GM12878 (cell line): ENCODE measurements around the gene SLC35F2. TPM values are rescaled to one million over a fixed set of nuclear protein-coding genes. Genes with fewer than 3 reads are reported as not detected.

Experiments used
- ATAC-seq: fragments of 200-7000 bp; cut with Tn5 transposase; 3 replicates; pipeline ENCODE4 v1.9.1; 2020; ENCODE audit warnings: mild to moderate bottlenecking, moderate library complexity
- Bru-seq: library from RNA; stranded (reverse); fragments of 400-500 nt; gene quantifications from one replicate; lab custom pipeline; 2021; lab: Mats Ljungman, UMichigan
- BruChase-seq, 2 experiments: library from RNA; stranded (reverse); fragments of 400-500 nt; gene quantifications; one replicate each; lab custom pipeline; 2021; lab: Mats Ljungman, UMichigan
- BruUV-seq: library from RNA; stranded (reverse); fragments of 400-500 nt; replicated peaks from 2 replicates; lab custom pipeline; 2021; lab: Mats Ljungman, UMichigan
- CTCF ChIA-PET: fragments of 300-600 bp; sonication (Branson Sonifier 250); formaldehyde crosslinking; extraction: SDS; loops from one replicate; lab custom pipeline; 2021; ENCODE audit warnings: inconsistent platforms; lab: Yijun Ruan, JAX
- POLR2A ChIA-PET: fragments of 350-600 bp; formaldehyde crosslinking; extraction: SDS; loops from one replicate; lab custom pipeline; 2021; ENCODE audit warnings: inconsistent platforms; lab: Charles Lee
- RAD21 ChIA-PET: fragments of 300-600 bp; sonication (Branson Sonifier 250); formaldehyde crosslinking; loops from one replicate; lab custom pipeline; 2023; ENCODE audit warnings: antibody characterized with exemption; ENCODE audit not compliant: unreplicated experiment; lab: Charles Lee
- SMC1A ChIA-PET: fragments of 300-600 bp; sonication (Branson Sonifier 250); formaldehyde crosslinking; loops from one replicate; lab custom pipeline; 2023; ENCODE audit not compliant: unreplicated experiment, uncharacterized antibody; lab: Charles Lee
- DNase-seq: peaks from one replicate; pipeline ENCODE4 v3.0.0-alpha.2; 2011; ENCODE audit warnings: low read depth, low spot score
- FAIRE-seq: peaks from 3 replicates; lab custom pipeline; 2011; peaks lifted over from hg19 to GRCh38; lab: Jason Lieb, UNC
- H2AFZ ChIP-seq: 2 replicates; pipeline ENCODE4 v1.6.0; 2011; ENCODE audit warnings: low read depth, low read length, control low read depth; ENCODE audit not compliant: control insufficient read depth
- H3K27ac ChIP-seq: 2 replicates; pipeline ENCODE4 v1.5.1; 2011; ENCODE audit warnings: control low read depth; ENCODE audit not compliant: control insufficient read depth, insufficient read depth
- H3K27me3 ChIP-seq, 2 experiments: replicated peaks in 1 of 2; 2 replicates each; pipeline versions ENCODE4 v1.6.0 to v1.6.1; 2011; ENCODE audit warnings: low read length in 1 of 2; ENCODE audit not compliant: control insufficient read depth in 2 of 2, insufficient read depth in 2 of 2
- H3K36me3 ChIP-seq, 2 experiments: 2 replicates each; pipeline ENCODE4 v1.5.1; 2011; ENCODE audit warnings: low read length in 1 of 2; ENCODE audit not compliant: control insufficient read depth in 2 of 2, insufficient read depth in 2 of 2
- H3K4me1 ChIP-seq: 2 replicates; pipeline ENCODE4 v1.6.1; 2011; ENCODE audit warnings: mild to moderate bottlenecking, low read length, moderate library complexity, mixed read lengths; ENCODE audit not compliant: control insufficient read depth, insufficient read depth
- H3K4me2 ChIP-seq: 2 replicates; pipeline ENCODE4 v1.6.0; 2011; ENCODE audit warnings: control low read depth; ENCODE audit not compliant: control insufficient read depth, insufficient read depth
- H3K4me3 ChIP-seq: fragments of 200-600 bp; sonication (generic); 2 replicates; pipeline ENCODE4 v1.5.1; 2016
- H3K79me2 ChIP-seq: 2 replicates; pipeline ENCODE4 v1.6.0; 2011; ENCODE audit warnings: low read length; ENCODE audit not compliant: control insufficient read depth, insufficient read depth
- H3K9ac ChIP-seq: 2 replicates; pipeline ENCODE4 v1.8.0; 2011; ENCODE audit warnings: low read length, control low read depth, mixed read lengths; ENCODE audit not compliant: control insufficient read depth, insufficient read depth
- H3K9me3 ChIP-seq: replicated peaks from 3 replicates; pipeline ENCODE4 v1.5.1; 2011; ENCODE audit warnings: mild to moderate bottlenecking, low read length; ENCODE audit not compliant: control insufficient read depth, insufficient read depth
- H4K20me1 ChIP-seq: 2 replicates; pipeline ENCODE4 v1.6.0; 2011; ENCODE audit not compliant: control insufficient read depth, insufficient read depth
- BHLHE40 ChIP-seq, 2 experiments: fragments of 450-650 bp in 1 of 2; IDR thresholded peaks; 2 replicates each; pipeline ENCODE4 v1.6.1; 2011 to 2017; ENCODE audit warnings: low read depth in 2 of 2, borderline replicate concordance in 1 of 2, improper control_type of control experiment in 1 of 2, low read length in 1 of 2, mild to moderate bottlenecking in 1 of 2
- CREB1 ChIP-seq: IDR thresholded peaks from 2 replicates; pipeline ENCODE4 v1.6.1; 2012; ENCODE audit warnings: low read depth, mild to moderate bottlenecking, inconsistent platforms
- DPF2 ChIP-seq: fragments of 450-650 bp; IDR thresholded peaks from 2 replicates; pipeline ENCODE4 v1.6.1; 2017; ENCODE audit warnings: mild to moderate bottlenecking
- EGR1 ChIP-seq, 2 experiments: IDR thresholded peaks; 1 replicate in 1 of 2; 2 replicates in 1 of 2; pipeline ENCODE4 v1.6.1; 2011 to 2012; ENCODE audit warnings: low read depth in 2 of 2, low read length in 2 of 2, borderline replicate concordance in 1 of 2, mild to moderate bottlenecking in 1 of 2, moderate library complexity in 1 of 2
- EP300 ChIP-seq, 2 experiments: fragments of 150-350 bp in 1 of 2; IDR thresholded peaks; 2 replicates each; pipeline ENCODE4 v1.6.1; 2011 to 2012; ENCODE audit warnings: low read depth in 2 of 2, low read length in 2 of 2, borderline replicate concordance in 1 of 2, improper control_type of control experiment in 1 of 2, inconsistent platforms in 1 of 2; ENCODE audit not compliant: control insufficient read depth in 1 of 2
- IRF4 ChIP-seq: IDR thresholded peaks from 2 replicates; pipeline ENCODE4 v1.6.1; 2011; ENCODE audit warnings: low read depth, low read length
- MAX ChIP-seq: IDR thresholded peaks from 2 replicates; pipeline ENCODE4 v1.6.1; 2012; ENCODE audit warnings: low read depth, low read length, improper control_type of control experiment
- MYB ChIP-seq: fragments of 150-350 bp; IDR thresholded peaks from 2 replicates; pipeline ENCODE4 v1.6.1; 2014; ENCODE audit warnings: mild to moderate bottlenecking, low read depth, low read length, borderline replicate concordance
- MYC ChIP-seq: IDR thresholded peaks from 2 replicates; pipeline ENCODE4 v1.6.1; 2011; ENCODE audit warnings: mild to moderate bottlenecking, low read length, moderate library complexity, inconsistent platforms; ENCODE audit not compliant: insufficient read depth, insufficient replicate concordance, insufficient read length, severe bottlenecking
- PAX5 ChIP-seq: IDR thresholded peaks from 2 replicates; pipeline ENCODE4 v1.6.1; 2011; ENCODE audit warnings: low read depth, low read length, borderline replicate concordance
- POLR2AphosphoS5 ChIP-seq: IDR thresholded peaks from 2 replicates; pipeline ENCODE4 v1.6.1; 2011; ENCODE audit warnings: mild to moderate bottlenecking, low read length, inconsistent platforms
- RB1 ChIP-seq: fragments of 450-650 bp; formaldehyde crosslinking; IDR thresholded peaks from 2 replicates; pipeline ENCODE4 v1.6.1; 2017; ENCODE audit warnings: mild to moderate bottlenecking, borderline replicate concordance
- SMARCA5 ChIP-seq: fragments of 450-650 bp; IDR thresholded peaks from 2 replicates; pipeline ENCODE4 v1.6.1; 2017; ENCODE audit warnings: mild to moderate bottlenecking
- SPI1 ChIP-seq: IDR thresholded peaks from 2 replicates; pipeline ENCODE4 v1.6.1; 2011; ENCODE audit warnings: low read depth, mild to moderate bottlenecking, low read length, moderate library complexity, borderline replicate concordance; ENCODE audit not compliant: insufficient read depth
- SREBF2 ChIP-seq: IDR thresholded peaks from 2 replicates; pipeline ENCODE4 v1.6.1; 2012; ENCODE audit warnings: mild to moderate bottlenecking, low read length
- ZZZ3 ChIP-seq: IDR thresholded peaks from 2 replicates; pipeline ENCODE4 v1.6.1; 2011; ENCODE audit warnings: low read depth; ENCODE audit not compliant: control insufficient read depth, insufficient read length
- whole genome bisulfite sequencing: methylation state at CpG from one replicate; pipeline ENCODE4 v1.1.6; 2016; ENCODE audit warnings: low lambda C conversion rate; ENCODE audit not compliant: insufficient replicate concordance, insufficient coverage; ENCODE audit errors: missing lambda C conversion rate; 5-methylcytosine and 5-hydroxymethylcytosine counted together
- in situ Hi-C: fragments of 300-500 bp; cut with MboI; formaldehyde crosslinking; loops from 9 replicates; pipeline ENCODE4 v1.14.3; 2018; ENCODE audit warnings: mixed read lengths
- intact Hi-C: fragments of 100-400 bp; cut with micrococcal nuclease; formaldehyde crosslinking; loops from one replicate; pipeline ENCODE4 v1.14.2; 2022; ENCODE audit not compliant: unreplicated experiment
- long read RNA-seq, 2 experiments: library from polyadenylated mRNA; unstranded; transcript quantifications; one replicate each; pipeline ENCODE4 v2.0.0, GENCODE V29; 2019 to 2020
- polyA minus RNA-seq, 3 experiments: library from RNA; depleted of rRNA, polyadenylated mRNA; stranded (reverse); fragments of >200 nt; gene quantifications; 2 replicates each; pipeline ENCODE4 v1.2.3, GENCODE V29; 2011
- polyA plus RNA-seq, 11 experiments: library from polyadenylated mRNA; depleted of rRNA in 4 of 11; unstranded in 6 of 11; stranded (reverse) in 5 of 11; fragments of >200 nt; fragmentation: Nextera tagmentation in 4 of 11; fragmentation: Illumina TruSeq in 1 of 11; extraction: Ambion mirVana in 4 of 11; extraction: Trizol in 1 of 11; gene quantifications; 1 replicate in 1 of 11; 2 replicates in 10 of 11; pipeline versions ENCODE4 v1.2.1 to v1.2.3, GENCODE V29; 2011 to 2016; ENCODE audit warnings: inconsistent platforms in 2 of 11, missing spikeins in 2 of 11, low read depth in 1 of 11
- total RNA-seq, 4 experiments: library from RNA; depleted of rRNA in 3 of 4; stranded (reverse); fragments of >200 nt in 3 of 4; fragmentation: Illumina TruSeq in 1 of 4; extraction: Trizol in 1 of 4; gene quantifications; 2 replicates each; pipeline versions ENCODE4 v1.2.1 to v1.2.3, GENCODE V29; 2013 to 2021

Gene SLC35F2
- 40.2 and 41.6 TPM in 2 replicates for total RNA-seq (2013; cell fraction: nucleolus; rRNA removed)
- total RNA-seq (2014; rRNA removed): 42.1 and 45.7 TPM in 2 replicates
- 37.5 and 41.6 TPM in 2 replicates for total RNA-seq (2014; rRNA removed; fragmentation: Illumina TruSeq; extraction: Trizol)
- total RNA-seq (2021): 33.4 and 33.9 TPM in 2 replicates
- polyA plus RNA-seq (2011; ENCODE audit: low read depth): 15.7 TPM
- polyA plus RNA-seq (2011; rRNA removed): 44.9 and 46.4 TPM in 2 replicates
- 39.2 and 41.4 TPM in 2 replicates for polyA plus RNA-seq (2011; cell fraction: cytosol; rRNA removed)
- 24.0 and 24.5 TPM in 2 replicates for polyA plus RNA-seq (2011; cell fraction: nucleus; rRNA removed)
- 19.2 and 22.1 TPM in 2 replicates for polyA plus RNA-seq (2012)
- polyA plus RNA-seq (2014; fragmentation: Illumina TruSeq; extraction: Trizol): 38.6 and 39.3 TPM in 2 replicates
- polyA plus RNA-seq (2014; fragmentation: Nextera tagmentation; extraction: Ambion mirVana): 10 to 100 TPM; 15.2 to 25.8 TPM
- 28.5 and 29.4 TPM in 2 replicates for polyA plus RNA-seq (2014; rRNA removed)
- polyA plus RNA-seq (2016; fragmentation: Nextera tagmentation; extraction: Ambion mirVana): 10 to 100 TPM; 48.0 to 48.8 TPM
- 86.7 and 119 TPM in 2 replicates for polyA minus RNA-seq (2011; rRNA and poly(A)+ RNA removed)
- 25.8 and 30.9 TPM in 2 replicates for polyA minus RNA-seq (2011; cell fraction: cytosol; rRNA and poly(A)+ RNA removed)
- 8.6 and 11.1 TPM in 2 replicates for polyA minus RNA-seq (2011; cell fraction: nucleus; rRNA and poly(A)+ RNA removed)
- Bru-seq, nascent RNA: percentile 76 among the genes with signal in this experiment
- BruChase-seq, experiment 1, labeled RNA remaining after a 6-hour chase: percentile 81 among the genes with signal in this experiment
- percentile 77 among the genes with signal in this experiment for BruChase-seq, experiment 2, labeled RNA remaining after a 2-hour chase
- long read RNA-seq, experiment 1, transcript SLC35F2-204 (8 exons, 3,170 nt): major isoform, 48 of 122 reads
- long read RNA-seq, experiment 1, partial matches to known transcripts: 2 of 122 reads
- long read RNA-seq, experiment 1, other reads (novel, unspliced or antisense): 68 of 122 reads
- long read RNA-seq, experiment 2, transcript SLC35F2-206 (7 exons, 1,007 nt): minor isoform, 8 of 176 reads
- long read RNA-seq, experiment 2, transcript SLC35F2-204 (8 exons, 3,170 nt): major isoform, 100 of 176 reads
- long read RNA-seq, experiment 2, partial matches to known transcripts: 43 of 176 reads
- long read RNA-seq, experiment 2, other reads (novel, unspliced or antisense): 22 of 176 reads

GRCh38 chr11:107858217-107859070, at the start of gene SLC35F2:
SLC35F2 (minus strand) TSS chr11:107858787; CDS start chr11:107858767, 20 bp downstream.
- ChIA-PET CTCF (interaction anchor here (0.7 to 1.7 kb wide), 4 partner anchors 37 to 117 kb away, joined by 3 to 8 read pairs (median 4); no protein-coding TSS in a partner anchor), RAD21 (interaction anchor here (0.7 to 1.7 kb wide), 4 partner anchors 12 to 272 kb away, joined by 5 to 13 read pairs (median 6); no protein-coding TSS in a partner anchor), POLR2A (interaction anchor here (0.7 to 2.6 kb wide), 5 partner anchors 10 to 117 kb away, joined by 3 to 16 read pairs (median 6); no protein-coding TSS in a partner anchor), SMC1A (interaction anchor here (1.1 to 4.0 kb wide), 4 partner anchors 18 to 58 kb away, joined by 3 to 17 read pairs (median 6); no protein-coding TSS in a partner anchor)
- FAIRE-seq (peak; percentile 18), ATAC-seq (peak; percentile 92), DNase-seq (peak; percentile 80)
- Histone ChIP-seq H3K4me1 (peaks cover 11% of the 10 kb centered on the region; the same call in 1 of the 2 replicates), H3K4me2 (peak within 1 kb of the TSS; percentile 88), H3K9me3 (no peaks in the 10 kb centered on the region), H3K27ac (peak within 1 kb of the TSS; percentile 66), H3K36me3 (0 out of 4 replicates have a peak, but pooled peaks cover 0 to 2% of the 10 kb centered on the region in 2 experiments), H2AFZ (peak within 1 kb of the TSS; percentile 88), H3K4me3 (peak within 1 kb of the TSS; percentile 93), H3K79me2 (peaks cover 48% of the 10 kb centered on the region), H3K27me3 (no peaks in the 10 kb centered on the region), H4K20me1 (no peaks in the 10 kb centered on the region), H3K9ac (peak within 1 kb of the TSS; percentile 85)
- BruUV-seq: no TSS peak
- intact Hi-C loops (loop anchor here (1.0 to 5.0 kb wide), 3 partner anchors 17 to 294 kb away; partner anchors contain the start of gene ALKBH8), in situ Hi-C loops (no loop called here)
- WGBS: under 1% methylated on average over 71 of the region's 73 CpGs
- TF ChIP-seq ZZZ3 (no peak), POLR2AphosphoS5 (peak; percentile 84), EGR1 (IDR thresholded peaks at IDR 0.05; ENCODE audit: borderline replicate concordance in 1 of 2, low read depth in 2 of 2, low read length in 2 of 2) (peak in 1 of 2 experiments; percentile 79; a peak in 1 of 3 replicates), SMARCA5 (peak; percentile 55), SREBF2 (no peak), BHLHE40 (IDR thresholded peaks at IDR 0.05; ENCODE audit: borderline replicate concordance in 1 of 2, low read depth in 2 of 2, low read length in 1 of 2) (peak; percentile 83 to 95), MYB (no peak), IRF4 (0 out of 2 replicates have a peak, but pooled peaks have one; percentile 8), MYC (peak; percentile 99), MAX (peak; percentile 90), EP300 (IDR thresholded peaks at IDR 0.05; ENCODE audit: borderline replicate concordance in 1 of 2, control insufficient read depth in 1 of 2, low read depth in 2 of 2, low read length in 2 of 2) (no peak), CREB1 (peak; percentile 52; the same call in 1 of the 2 replicates), RB1 (peak; percentile 54; the same call in 1 of the 2 replicates), DPF2 (peak; percentile 69; the same call in 1 of the 2 replicates), SPI1 (no peak), PAX5 (peak; percentile 37; the same call in 1 of the 2 replicates)
